AG04449 (cell line): ENCODE data around the gene WDFY4.

ENCODE experiments used
- CTCF ChIA-PET: fragments of 350-600 bp; formaldehyde crosslinking; extraction: SDS; loops from one replicate; lab custom pipeline; 2021; ENCODE audit warnings: antibody characterized with exemption; lab: Yijun Ruan, JAX
- POLR2A ChIA-PET: fragments of 400-600, 350-600 bp; formaldehyde crosslinking; extraction: SDS; loops from one replicate; lab custom pipeline; 2020; ENCODE audit warnings: antibody characterized with exemption, inconsistent platforms; lab: Yijun Ruan, JAX
- DNase-seq: peaks from one replicate; pipeline ENCODE4 v3.0.0-alpha.2; 2010; ENCODE audit warnings: low read depth, low spot score
- H3K4me3 ChIP-seq: 2 replicates; pipeline ENCODE4 v1.5.1; 2011; ENCODE audit warnings: low read depth, mild to moderate bottlenecking, control low read depth, low read length
- CTCF ChIP-seq: IDR thresholded peaks from one replicate; pipeline ENCODE4 v1.5.1; 2011; ENCODE audit warnings: mild to moderate bottlenecking, moderate library complexity, low read length, control low read depth, inconsistent platforms; ENCODE audit not compliant: insufficient read depth; ENCODE audit errors: missing control alignments

WDFY4 gene

GRCh38 chr10:48770561-48771089 is 86.0 kb downstream of the WDFY4 start:
- no peak overlapping the region for H3K4me3 ChIP-seq
- POLR2A ChIA-PET, result no interaction called here
- no peak for TF ChIP-seq CTCF
- CTCF ChIA-PET, result no interaction called here
- DNase-seq, result no peak

- POLR2A ChIA-PET, result no interaction called here
- no peak overlapping the region for H3K4me3 ChIP-seq
- TF ChIP-seq CTCF, result no peak
- no peak for DNase-seq
- CTCF ChIA-PET, result no interaction called here
Observed at GRCh38 chr10:48771234-48771633, 86.6 kb downstream of the WDFY4 start.

- TF ChIP-seq CTCF, result no peak
- CTCF ChIA-PET, result no interaction called here
- POLR2A ChIA-PET, result no interaction called here
- H3K4me3 ChIP-seq, result no peak overlapping the region
- no peak for DNase-seq
Observed at GRCh38 chr10:48772059-48772458, 87.4 kb downstream of the WDFY4 start.

GRCh38 chr10:48773580-48773979 is 88.9 kb downstream of the WDFY4 start:
- no peak for DNase-seq
- ChIA-PET CTCF (no interaction called here), POLR2A (no interaction called here)
- no peak overlapping the region for H3K4me3 ChIP-seq
- no peak for TF ChIP-seq CTCF

- CTCF ChIA-PET, result no interaction called here
- POLR2A ChIA-PET, result no interaction called here
- H3K4me3 ChIP-seq, result no peak overlapping the region
- no peak for DNase-seq
- no peak for TF ChIP-seq CTCF
Observed at GRCh38 chr10:48774416-48775205, 89.9 kb downstream of the WDFY4 start.

- POLR2A ChIA-PET, result no interaction called here
- H3K4me3 ChIP-seq, result no peak overlapping the region
- no peak for TF ChIP-seq CTCF
- CTCF ChIA-PET, result no interaction called here
- DNase-seq, result no peak
Observed at GRCh38 chr10:48775206-48775517, 90.5 kb downstream of the WDFY4 start.
